ENCODE results near the gene ARFGEF3.

DNA sequence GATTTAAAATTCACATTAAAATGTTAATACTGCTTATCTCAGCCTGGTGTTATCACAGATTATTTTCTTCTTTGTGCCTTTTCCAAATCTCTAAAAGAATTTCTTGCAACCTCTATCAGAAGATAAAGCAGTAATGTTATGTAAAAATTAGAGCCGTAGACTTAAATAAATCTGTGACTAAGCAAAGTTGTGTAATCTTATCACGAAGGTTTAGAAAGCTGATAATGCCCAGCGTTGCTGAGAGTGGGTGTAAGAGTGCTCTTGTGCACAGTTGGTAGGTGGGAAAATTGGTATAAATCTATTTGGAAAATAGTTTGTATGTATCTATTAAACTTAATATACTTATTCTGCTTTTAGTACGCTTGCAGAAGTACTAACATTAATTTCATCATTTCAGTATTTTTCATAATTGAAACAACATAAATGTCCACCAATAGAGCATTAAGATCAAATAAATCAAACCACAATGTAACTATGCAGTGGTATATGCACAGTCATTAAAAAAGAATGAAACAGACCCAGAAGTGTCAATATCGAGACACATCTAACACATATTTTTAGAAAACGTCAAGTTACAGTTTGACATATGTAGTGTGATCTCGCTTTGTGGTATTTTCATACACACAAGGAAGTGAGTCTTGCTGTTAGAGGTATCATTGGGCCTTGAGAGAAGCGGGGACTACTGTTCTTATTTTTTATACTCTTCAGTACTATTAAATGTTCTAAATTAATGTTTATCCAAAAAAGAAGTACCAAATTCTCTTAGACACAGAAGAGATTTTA is 111.0 kb downstream of the ARFGEF3 start:
- TF ChIP-seq, protein P1, sequence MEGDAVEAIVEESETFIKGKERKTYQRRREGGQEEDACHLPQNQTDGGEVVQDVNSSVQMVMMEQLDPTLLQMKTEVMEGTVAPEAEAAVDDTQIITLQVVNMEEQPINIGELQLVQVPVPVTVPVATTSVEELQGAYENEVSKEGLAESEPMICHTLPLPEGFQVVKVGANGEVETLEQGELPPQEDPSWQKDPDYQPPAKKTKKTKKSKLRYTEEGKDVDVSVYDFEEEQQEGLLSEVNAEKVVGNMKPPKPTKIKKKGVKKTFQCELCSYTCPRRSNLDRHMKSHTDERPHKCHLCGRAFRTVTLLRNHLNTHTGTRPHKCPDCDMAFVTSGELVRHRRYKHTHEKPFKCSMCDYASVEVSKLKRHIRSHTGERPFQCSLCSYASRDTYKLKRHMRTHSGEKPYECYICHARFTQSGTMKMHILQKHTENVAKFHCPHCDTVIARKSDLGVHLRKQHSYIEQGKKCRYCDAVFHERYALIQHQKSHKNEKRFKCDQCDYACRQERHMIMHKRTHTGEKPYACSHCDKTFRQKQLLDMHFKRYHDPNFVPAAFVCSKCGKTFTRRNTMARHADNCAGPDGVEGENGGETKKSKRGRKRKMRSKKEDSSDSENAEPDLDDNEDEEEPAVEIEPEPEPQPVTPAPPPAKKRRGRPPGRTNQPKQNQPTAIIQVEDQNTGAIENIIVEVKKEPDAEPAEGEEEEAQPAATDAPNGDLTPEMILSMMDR (IDR thresholded peaks at IDR 0.05) = no peak
- no peak for TF ChIP-seq POLR2AphosphoS5 (IDR thresholded peaks at IDR 0.05)
- no peak for TF ChIP-seq POLR2A (IDR thresholded peaks at IDR 0.05)

Measured in breast epithelium (tissue), 3 donors.